SK-N-SH treated with all-trans-retinoic acid at 6 μM for 48 hours (cell line): ENCODE results near the gene SORCS1.

Source experiments
- ATAC-seq: fragments of 200-7000 bp; cut with Tn5 transposase; 3 replicates; pipeline ENCODE4 v1.9.1; 2020; ENCODE audit warnings: mild to moderate bottlenecking, moderate library complexity
- ARNTL ChIP-seq: fragments of 450-650 bp; formaldehyde crosslinking; IDR thresholded peaks from 2 replicates; pipeline ENCODE4 v1.5.0; 2020; ENCODE audit warnings: low read depth, mild to moderate bottlenecking, moderate library complexity, borderline replicate concordance
- BACH2 ChIP-seq: fragments of 250-450 bp; sonication (Bioruptor Pico); IDR thresholded peaks from 2 replicates; pipeline ENCODE4 v1.9.0; 2021; ENCODE audit warnings: mild to moderate bottlenecking, borderline replicate concordance
- CSDC2 ChIP-seq: fragments of 250-450 bp; sonication (Bioruptor Pico); IDR thresholded peaks from 2 replicates; pipeline ENCODE4 v1.5.0; 2020; ENCODE audit warnings: mild to moderate bottlenecking, moderate library complexity
- ESRRG ChIP-seq: fragments of 250-450 bp; sonication (Bioruptor Pico); IDR thresholded peaks from 2 replicates; pipeline ENCODE4 v1.6.1; 2021; ENCODE audit warnings: mild to moderate bottlenecking
- GLIS3 ChIP-seq: fragments of 250-450 bp; sonication (Bioruptor Pico); IDR thresholded peaks from 2 replicates; pipeline ENCODE4 v1.5.0; 2020; ENCODE audit warnings: mild to moderate bottlenecking, moderate library complexity
- ISL1 ChIP-seq: fragments of 250-450 bp; sonication (Bioruptor Pico); IDR thresholded peaks from 2 replicates; pipeline ENCODE4 v2.1.2; 2022; ENCODE audit warnings: mild to moderate bottlenecking, moderate library complexity
- OSR1 ChIP-seq: fragments of 250-450 bp; sonication (Bioruptor Pico); IDR thresholded peaks from 2 replicates; pipeline ENCODE4 v1.8.0; 2022; ENCODE audit warnings: moderate library complexity, mild to moderate bottlenecking, inconsistent platforms
- PPARA ChIP-seq: fragments of 250-450 bp; sonication (Bioruptor Pico); IDR thresholded peaks from 2 replicates; pipeline ENCODE4 v1.5.0; 2020; ENCODE audit warnings: mild to moderate bottlenecking, borderline replicate concordance
- RARB ChIP-seq: fragments of 250-450 bp; sonication (Bioruptor Pico); IDR thresholded peaks from 2 replicates; pipeline ENCODE4 v1.8.0; 2021; ENCODE audit warnings: mild to moderate bottlenecking, moderate library complexity
- SNAI2 ChIP-seq: fragments of 250-450 bp; sonication (Bioruptor Pico); IDR thresholded peaks from 2 replicates; pipeline ENCODE4 v1.5.0; 2020; ENCODE audit warnings: mild to moderate bottlenecking, moderate library complexity
- TCF4 ChIP-seq: fragments of 250-450 bp; sonication (Bioruptor Pico); IDR thresholded peaks from 2 replicates; pipeline ENCODE4 v1.8.0; 2021; ENCODE audit warnings: mild to moderate bottlenecking, moderate library complexity, borderline replicate concordance
- TOX ChIP-seq: fragments of 250-450 bp; sonication (Bioruptor Pico); IDR thresholded peaks from 2 replicates; pipeline ENCODE4 v1.8.0; 2021; ENCODE audit warnings: mild to moderate bottlenecking, moderate library complexity, borderline replicate concordance
- ZC3H10 ChIP-seq: fragments of 250-450 bp; sonication (Bioruptor Pico); IDR thresholded peaks from 2 replicates; pipeline ENCODE4 v1.5.1; 2021; ENCODE audit warnings: mild to moderate bottlenecking, moderate library complexity
- ZFP3 ChIP-seq: fragments of 250-450 bp; sonication (Bioruptor Pico); IDR thresholded peaks from 2 replicates; pipeline ENCODE4 v1.5.0; 2020; ENCODE audit warnings: mild to moderate bottlenecking, moderate library complexity
- ZFP30 ChIP-seq: fragments of 450-650 bp; formaldehyde crosslinking; IDR thresholded peaks from 2 replicates; pipeline ENCODE4 v1.5.0; 2022; ENCODE audit warnings: mild to moderate bottlenecking, moderate library complexity
- ZNF565 ChIP-seq: fragments of 450-650 bp; formaldehyde crosslinking; conservative IDR thresholded peaks from 2 replicates; pipeline ENCODE4 v1.5.0; 2020; ENCODE audit warnings: low read depth, mild to moderate bottlenecking, moderate library complexity
- ZNF70 ChIP-seq: fragments of 450-650 bp; formaldehyde crosslinking; IDR thresholded peaks from 2 replicates; pipeline ENCODE4 v1.5.0; 2020; ENCODE audit warnings: mild to moderate bottlenecking, moderate library complexity
- ZNF8 ChIP-seq: fragments of 450-650 bp; formaldehyde crosslinking; IDR thresholded peaks from 2 replicates; pipeline ENCODE4 v1.5.0; 2020; ENCODE audit warnings: mild to moderate bottlenecking, moderate library complexity
- TF ChIP-seq, protein P1 (sequence below): fragments of 250-450 bp; sonication (Bioruptor Pico); IDR thresholded peaks from 2 replicates; pipeline ENCODE4 v1.8.0; 2020; ENCODE audit warnings: mild to moderate bottlenecking, moderate library complexity, borderline replicate concordance
- TF ChIP-seq, protein P2 (sequence below): fragments of 250-450 bp; sonication (Bioruptor Pico); IDR thresholded peaks from 2 replicates; pipeline ENCODE4 v1.5.0; 2020; ENCODE audit warnings: mild to moderate bottlenecking, moderate library complexity
- TF ChIP-seq, protein P3 (sequence below): fragments of 250-450 bp; sonication (Bioruptor Pico); IDR thresholded peaks from 2 replicates; pipeline ENCODE4 v1.5.1; 2020; ENCODE audit warnings: low read depth, mild to moderate bottlenecking, moderate library complexity
- TF ChIP-seq, protein P4 (sequence below): fragments of 250-450 bp; sonication (Bioruptor Pico); IDR thresholded peaks from 2 replicates; pipeline ENCODE4 v1.8.0; 2021; ENCODE audit warnings: low read depth, mild to moderate bottlenecking, moderate library complexity, borderline replicate concordance

The SORCS1 gene

DNA sequence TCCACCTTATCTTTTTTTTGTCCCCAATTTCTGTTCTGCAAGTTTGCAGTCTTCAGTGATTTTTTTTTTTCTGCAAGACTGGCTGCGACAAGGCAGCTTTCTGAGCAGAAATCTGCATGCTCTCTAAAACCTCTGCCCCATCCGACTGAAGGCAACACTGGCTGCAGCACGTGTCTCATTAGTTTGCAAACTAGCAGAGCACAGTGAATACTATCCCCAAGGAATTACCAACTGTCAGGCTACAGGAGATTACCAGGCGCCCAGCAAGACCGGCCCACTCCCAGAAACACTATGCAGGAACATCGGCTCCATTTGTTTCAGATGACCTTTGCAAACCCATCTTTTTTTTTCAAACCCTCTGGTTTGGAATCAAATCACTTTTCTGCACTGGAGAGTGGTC lies 538.8 kb downstream of the SORCS1 start:
- ATAC-seq: no peak
- TF ChIP-seq, protein P1, sequence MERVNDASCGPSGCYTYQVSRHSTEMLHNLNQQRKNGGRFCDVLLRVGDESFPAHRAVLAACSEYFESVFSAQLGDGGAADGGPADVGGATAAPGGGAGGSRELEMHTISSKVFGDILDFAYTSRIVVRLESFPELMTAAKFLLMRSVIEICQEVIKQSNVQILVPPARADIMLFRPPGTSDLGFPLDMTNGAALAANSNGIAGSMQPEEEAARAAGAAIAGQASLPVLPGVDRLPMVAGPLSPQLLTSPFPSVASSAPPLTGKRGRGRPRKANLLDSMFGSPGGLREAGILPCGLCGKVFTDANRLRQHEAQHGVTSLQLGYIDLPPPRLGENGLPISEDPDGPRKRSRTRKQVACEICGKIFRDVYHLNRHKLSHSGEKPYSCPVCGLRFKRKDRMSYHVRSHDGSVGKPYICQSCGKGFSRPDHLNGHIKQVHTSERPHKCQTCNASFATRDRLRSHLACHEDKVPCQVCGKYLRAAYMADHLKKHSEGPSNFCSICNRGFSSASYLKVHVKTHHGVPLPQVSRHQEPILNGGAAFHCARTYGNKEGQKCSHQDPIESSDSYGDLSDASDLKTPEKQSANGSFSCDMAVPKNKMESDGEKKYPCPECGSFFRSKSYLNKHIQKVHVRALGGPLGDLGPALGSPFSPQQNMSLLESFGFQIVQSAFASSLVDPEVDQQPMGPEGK: no peak

DNA sequence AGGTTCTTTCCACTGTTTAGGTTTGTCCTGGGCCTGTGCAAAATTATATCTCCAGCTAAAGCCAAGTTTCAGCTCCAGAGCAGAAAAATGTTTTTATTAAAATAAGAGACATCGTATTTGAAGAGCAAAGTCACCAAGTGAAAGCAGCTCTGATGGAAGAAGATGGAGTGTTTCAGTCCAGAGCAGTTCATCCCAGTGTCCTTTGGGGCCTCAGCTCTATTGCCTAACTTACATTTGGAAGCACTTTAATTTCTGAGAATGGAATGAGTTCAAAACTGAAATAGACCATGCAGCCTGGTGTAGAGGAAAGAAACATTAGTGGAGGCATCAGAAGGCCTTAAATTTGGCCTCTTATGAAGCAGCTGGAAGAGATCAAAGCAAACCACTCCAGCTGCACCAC lies 545.2 kb downstream of the SORCS1 start:
- no peak for ATAC-seq
- TF ChIP-seq ZNF70 (no peak), ZFP3 (CRISPR knock-in tag) (no peak), ARNTL (CRISPR knock-in tag) (no peak), TCF4 (CRISPR knock-in tag) (no peak), TOX (CRISPR knock-in tag) (no peak), CSDC2 (CRISPR knock-in tag) (no peak), ISL1 (CRISPR knock-in tag) (no peak), SNAI2 (CRISPR knock-in tag) (no peak), BACH2 (no peak), ZNF565 (CRISPR knock-in tag) (no peak), OSR1 (no peak), GLIS3 (CRISPR knock-in tag) (no peak), ESRRG (no peak), ZFP30 (no peak), PPARA (CRISPR knock-in tag) (no peak)
- TF ChIP-seq, protein P1: no peak
- TF ChIP-seq, protein P2, sequence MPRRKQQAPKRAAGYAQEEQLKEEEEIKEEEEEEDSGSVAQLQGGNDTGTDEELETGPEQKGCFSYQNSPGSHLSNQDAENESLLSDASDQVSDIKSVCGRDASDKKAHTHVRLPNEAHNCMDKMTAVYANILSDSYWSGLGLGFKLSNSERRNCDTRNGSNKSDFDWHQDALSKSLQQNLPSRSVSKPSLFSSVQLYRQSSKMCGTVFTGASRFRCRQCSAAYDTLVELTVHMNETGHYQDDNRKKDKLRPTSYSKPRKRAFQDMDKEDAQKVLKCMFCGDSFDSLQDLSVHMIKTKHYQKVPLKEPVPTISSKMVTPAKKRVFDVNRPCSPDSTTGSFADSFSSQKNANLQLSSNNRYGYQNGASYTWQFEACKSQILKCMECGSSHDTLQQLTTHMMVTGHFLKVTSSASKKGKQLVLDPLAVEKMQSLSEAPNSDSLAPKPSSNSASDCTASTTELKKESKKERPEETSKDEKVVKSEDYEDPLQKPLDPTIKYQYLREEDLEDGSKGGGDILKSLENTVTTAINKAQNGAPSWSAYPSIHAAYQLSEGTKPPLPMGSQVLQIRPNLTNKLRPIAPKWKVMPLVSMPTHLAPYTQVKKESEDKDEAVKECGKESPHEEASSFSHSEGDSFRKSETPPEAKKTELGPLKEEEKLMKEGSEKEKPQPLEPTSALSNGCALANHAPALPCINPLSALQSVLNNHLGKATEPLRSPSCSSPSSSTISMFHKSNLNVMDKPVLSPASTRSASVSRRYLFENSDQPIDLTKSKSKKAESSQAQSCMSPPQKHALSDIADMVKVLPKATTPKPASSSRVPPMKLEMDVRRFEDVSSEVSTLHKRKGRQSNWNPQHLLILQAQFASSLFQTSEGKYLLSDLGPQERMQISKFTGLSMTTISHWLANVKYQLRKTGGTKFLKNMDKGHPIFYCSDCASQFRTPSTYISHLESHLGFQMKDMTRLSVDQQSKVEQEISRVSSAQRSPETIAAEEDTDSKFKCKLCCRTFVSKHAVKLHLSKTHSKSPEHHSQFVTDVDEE (CRISPR knock-in tag): no peak
- TF ChIP-seq, protein P3, sequence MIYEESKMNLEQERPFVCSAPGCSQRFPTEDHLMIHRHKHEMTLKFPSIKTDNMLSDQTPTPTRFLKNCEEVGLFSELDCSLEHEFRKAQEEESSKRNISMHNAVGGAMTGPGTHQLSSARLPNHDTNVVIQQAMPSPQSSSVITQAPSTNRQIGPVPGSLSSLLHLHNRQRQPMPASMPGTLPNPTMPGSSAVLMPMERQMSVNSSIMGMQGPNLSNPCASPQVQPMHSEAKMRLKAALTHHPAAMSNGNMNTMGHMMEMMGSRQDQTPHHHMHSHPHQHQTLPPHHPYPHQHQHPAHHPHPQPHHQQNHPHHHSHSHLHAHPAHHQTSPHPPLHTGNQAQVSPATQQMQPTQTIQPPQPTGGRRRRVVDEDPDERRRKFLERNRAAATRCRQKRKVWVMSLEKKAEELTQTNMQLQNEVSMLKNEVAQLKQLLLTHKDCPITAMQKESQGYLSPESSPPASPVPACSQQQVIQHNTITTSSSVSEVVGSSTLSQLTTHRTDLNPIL: no peak
- TF ChIP-seq, protein P4, sequence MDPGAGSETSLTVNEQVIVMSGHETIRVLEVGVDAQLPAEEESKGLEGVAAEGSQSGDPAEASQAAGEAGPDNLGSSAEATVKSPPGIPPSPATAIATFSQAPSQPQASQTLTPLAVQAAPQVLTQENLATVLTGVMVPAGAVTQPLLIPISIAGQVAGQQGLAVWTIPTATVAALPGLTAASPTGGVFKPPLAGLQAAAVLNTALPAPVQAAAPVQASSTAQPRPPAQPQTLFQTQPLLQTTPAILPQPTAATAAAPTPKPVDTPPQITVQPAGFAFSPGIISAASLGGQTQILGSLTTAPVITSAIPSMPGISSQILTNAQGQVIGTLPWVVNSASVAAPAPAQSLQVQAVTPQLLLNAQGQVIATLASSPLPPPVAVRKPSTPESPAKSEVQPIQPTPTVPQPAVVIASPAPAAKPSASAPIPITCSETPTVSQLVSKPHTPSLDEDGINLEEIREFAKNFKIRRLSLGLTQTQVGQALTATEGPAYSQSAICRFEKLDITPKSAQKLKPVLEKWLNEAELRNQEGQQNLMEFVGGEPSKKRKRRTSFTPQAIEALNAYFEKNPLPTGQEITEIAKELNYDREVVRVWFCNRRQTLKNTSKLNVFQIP (CRISPR knock-in tag): no peak

DNA sequence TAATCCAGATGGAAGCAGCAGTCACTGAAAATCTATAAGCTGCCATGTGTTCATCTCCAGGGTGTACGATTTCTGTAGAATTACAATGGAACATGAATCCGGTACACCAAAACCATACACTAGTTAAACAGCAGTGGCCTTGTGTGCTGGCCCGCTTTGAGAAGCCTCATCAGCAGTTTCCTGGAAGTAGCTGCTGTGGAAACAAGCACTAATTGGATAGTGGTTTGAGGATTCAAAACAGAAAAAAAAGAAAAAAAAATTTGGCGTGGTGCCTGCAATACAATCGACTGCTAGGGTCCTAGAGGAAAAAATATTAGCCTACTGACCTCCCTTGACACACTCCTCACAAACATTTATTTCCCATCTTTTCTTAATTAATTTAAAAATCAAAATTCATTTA lies 545.9 kb downstream of the SORCS1 start:
- TF ChIP-seq ESRRG (no peak), ZC3H10 (no peak), ARNTL (CRISPR knock-in tag) (no peak), OSR1 (no peak), RARB (CRISPR knock-in tag) (no peak), CSDC2 (CRISPR knock-in tag) (no peak), ZNF8 (no peak), GLIS3 (CRISPR knock-in tag) (no peak)
- TF ChIP-seq, protein P4 (CRISPR knock-in tag): no peak
- TF ChIP-seq, protein P3: no peak
- no peak for ATAC-seq
